HCT116 (cell line): ENCODE results near the gene PRRT4. TPM values are rescaled to one million over a fixed set of nuclear protein-coding genes. Genes with fewer than 3 reads are reported as not detected.

Experiments used
- ATAC-seq: fragments of 200-7000 bp; cut with Tn5 transposase; 2 replicates; pipeline ENCODE4 v1.9.1; 2020; ENCODE audit warnings: mild to moderate bottlenecking, moderate library complexity
- BruUV-seq: library from RNA; stranded (reverse); fragments of 400-500 nt; replicated peaks from 2 replicates; lab custom pipeline; 2021; lab: Mats Ljungman, UMichigan
- CTCF ChIA-PET: fragments of 300-600 bp; sonication (Branson Sonifier 250); formaldehyde crosslinking; loops from one replicate; lab custom pipeline; 2021; ENCODE audit warnings: antibody characterized with exemption; lab: Charles Lee
- POLR2A ChIA-PET: fragments of 300-600, 350-600 bp; sonication (Branson Sonifier 250); formaldehyde crosslinking; loops from one replicate; lab custom pipeline; 2021; ENCODE audit warnings: antibody characterized with exemption; lab: Charles Lee
- RAD21 ChIA-PET, 2 experiments: fragments of 300-600 bp; sonication (Branson Sonifier 250); formaldehyde crosslinking; loops; one replicate each; lab custom pipeline; 2023; ENCODE audit warnings: low total read pairs in 2 of 2; ENCODE audit not compliant: uncharacterized antibody in 2 of 2, unreplicated experiment in 2 of 2, low non-redundant PET in 1 of 2; lab: Charles Lee
- DNase-seq: peaks from one replicate; pipeline ENCODE4 v3.0.0-alpha.2; 2010; ENCODE audit warnings: low read depth, low spot score
- H2AFZ ChIP-seq: fragments of 200-600 bp; shearing (Covaris generic), sonication (generic); 2 replicates; pipeline ENCODE4 v1.6.1; 2017; ENCODE audit warnings: low read depth, mixed run types, mixed read lengths, antibody characterized with exemption, low read length; ENCODE audit not compliant: poor library complexity, severe bottlenecking
- H3K27ac ChIP-seq: 2 replicates; pipeline ENCODE4 v1.5.1; 2012; ENCODE audit warnings: low read depth, low read length
- H3K27me3 ChIP-seq: fragments of 200-600 bp; sonication (generic); 2 replicates; pipeline ENCODE4 v1.6.1; 2016; ENCODE audit warnings: mixed run types, low read length, mixed read lengths; ENCODE audit not compliant: insufficient read depth
- H3K36me3 ChIP-seq, 2 experiments: fragments of 200-500 bp in 1 of 2; fragments of 200-600 bp in 1 of 2; sonication (Bioruptor generic) in 1 of 2; sonication (generic) in 1 of 2; 2 replicates each; pipeline versions ENCODE4 v1.5.1 to v1.6.1; 2014 to 2016; ENCODE audit warnings: low read length in 2 of 2, inconsistent platforms in 1 of 2, mixed read lengths in 1 of 2, mixed run types in 1 of 2; ENCODE audit not compliant: insufficient read depth in 2 of 2, control insufficient read depth in 1 of 2
- H3K4me1 ChIP-seq, 2 experiments: fragments of 200-600 bp in 1 of 2; sonication (generic) in 1 of 2; 2 replicates each; pipeline versions ENCODE4 v1.5.1 to v1.6.1; 2012 to 2017; ENCODE audit warnings: low read length in 2 of 2, inconsistent platforms in 1 of 2, mild to moderate bottlenecking in 1 of 2, mixed read lengths in 1 of 2, mixed run types in 1 of 2, moderate library complexity in 1 of 2; ENCODE audit not compliant: insufficient read depth in 2 of 2, control insufficient read depth in 1 of 2
- H3K4me2 ChIP-seq: fragments of 200-600 bp; sonication (generic); 2 replicates; pipeline ENCODE4 v1.6.1; 2017; ENCODE audit warnings: mixed run types, low read length, mixed read lengths
- H3K4me3 ChIP-seq, 2 experiments: fragments of 200-600 bp in 1 of 2; sonication (generic) in 1 of 2; replicated peaks in 1 of 2; 2 replicates each; pipeline ENCODE4 v1.5.1; 2011 to 2016; ENCODE audit warnings: low read length in 2 of 2, control low read depth in 1 of 2, low read depth in 1 of 2, mild to moderate bottlenecking in 1 of 2, mixed read lengths in 1 of 2, mixed run types in 1 of 2
- H3K79me2 ChIP-seq: fragments of 200-600 bp; sonication (generic); 2 replicates; pipeline ENCODE4 v1.6.1; 2017; ENCODE audit warnings: mild to moderate bottlenecking, mixed run types, low read length, moderate library complexity, mixed read lengths; ENCODE audit not compliant: insufficient read depth
- H3K9ac ChIP-seq: fragments of 200-600 bp; sonication (generic); 2 replicates; pipeline ENCODE4 v1.6.1; 2016; ENCODE audit warnings: low read length, mixed read lengths
- H3K9me2 ChIP-seq: fragments of 200-600 bp; sonication (generic), shearing (Covaris generic); 2 replicates; pipeline ENCODE4 v1.6.1; 2017; ENCODE audit warnings: mixed run types, mild to moderate bottlenecking, moderate library complexity; ENCODE audit not compliant: insufficient read depth
- H3K9me3 ChIP-seq, 2 experiments: fragments of 200-500 bp in 1 of 2; fragments of 200-600 bp in 1 of 2; sonication (Bioruptor generic) in 1 of 2; sonication (generic) in 1 of 2; 2 replicates each; pipeline ENCODE4 v1.6.1; 2014 to 2017; ENCODE audit warnings: low read length in 2 of 2, mixed read lengths in 2 of 2, inconsistent platforms in 1 of 2, low read depth in 1 of 2, mild to moderate bottlenecking in 1 of 2, mixed run types in 1 of 2, moderate library complexity in 1 of 2; ENCODE audit not compliant: control insufficient read depth in 1 of 2, insufficient read depth in 1 of 2
- H4K20me1 ChIP-seq: fragments of 200-600 bp; sonication (generic), shearing (Covaris generic); 2 replicates; pipeline ENCODE4 v1.6.1; 2017; ENCODE audit warnings: mixed run types, mild to moderate bottlenecking, moderate library complexity; ENCODE audit not compliant: insufficient read depth
- CTCF ChIP-seq, 3 experiments: fragments of 200-600 bp in 1 of 3; sonication (generic) in 1 of 3; IDR thresholded peaks in 2 of 3; conservative IDR thresholded peaks in 1 of 3; 2 replicates each; pipeline ENCODE4 v1.5.1; 2012 to 2017; ENCODE audit warnings: low read depth in 2 of 3, low read length in 2 of 3, antibody characterized with exemption in 1 of 3, borderline replicate concordance in 1 of 3, control low read depth in 1 of 3, mild to moderate bottlenecking in 1 of 3, mixed read lengths in 1 of 3, mixed run types in 1 of 3, moderate library complexity in 1 of 3; ENCODE audit not compliant: insufficient read depth in 1 of 3
- EZH2 ChIP-seq: fragments of 200-600 bp; sonication (generic); IDR thresholded peaks from 2 replicates; pipeline ENCODE4 v1.6.1; 2017; ENCODE audit warnings: antibody characterized with exemption, mixed run types
- JUND ChIP-seq: IDR thresholded peaks from 2 replicates; pipeline ENCODE4 v1.6.1; 2012
- SIN3A ChIP-seq: IDR thresholded peaks from 2 replicates; pipeline ENCODE4 v1.6.1; 2012; ENCODE audit warnings: low read depth
- SP1 ChIP-seq: IDR thresholded peaks from 2 replicates; pipeline ENCODE4 v1.6.1; 2012; ENCODE audit warnings: low read depth
- ZBTB33 ChIP-seq: IDR thresholded peaks from 2 replicates; pipeline ENCODE4 v1.6.1; 2011; ENCODE audit warnings: mild to moderate bottlenecking, low read length, moderate library complexity; ENCODE audit not compliant: insufficient replicate concordance; ENCODE audit errors: extremely low read depth
- ZFX ChIP-seq: fragments of 450-650 bp; IDR thresholded peaks from 2 replicates; pipeline ENCODE4 v1.6.1; 2017
- intact Hi-C: fragments of 100-400 bp; cut with micrococcal nuclease; formaldehyde crosslinking; loops from 2 replicates; pipeline ENCODE4 v1.10.0; 2022
- total RNA-seq: library from RNA; stranded (reverse); gene quantifications from one replicate; pipeline ENCODE4 v1.2.1, GENCODE V29; 2021; ENCODE audit not compliant: unreplicated experiment
- TF ChIP-seq, protein P1 (sequence below): IDR thresholded peaks from 2 replicates; pipeline ENCODE4 v1.6.1; 2012; ENCODE audit warnings: low read depth

PRRT4 gene
- total RNA-seq, 1 experiment from 2014 or later: 4.0 TPM

- TF ChIP-seq, protein P1, sequence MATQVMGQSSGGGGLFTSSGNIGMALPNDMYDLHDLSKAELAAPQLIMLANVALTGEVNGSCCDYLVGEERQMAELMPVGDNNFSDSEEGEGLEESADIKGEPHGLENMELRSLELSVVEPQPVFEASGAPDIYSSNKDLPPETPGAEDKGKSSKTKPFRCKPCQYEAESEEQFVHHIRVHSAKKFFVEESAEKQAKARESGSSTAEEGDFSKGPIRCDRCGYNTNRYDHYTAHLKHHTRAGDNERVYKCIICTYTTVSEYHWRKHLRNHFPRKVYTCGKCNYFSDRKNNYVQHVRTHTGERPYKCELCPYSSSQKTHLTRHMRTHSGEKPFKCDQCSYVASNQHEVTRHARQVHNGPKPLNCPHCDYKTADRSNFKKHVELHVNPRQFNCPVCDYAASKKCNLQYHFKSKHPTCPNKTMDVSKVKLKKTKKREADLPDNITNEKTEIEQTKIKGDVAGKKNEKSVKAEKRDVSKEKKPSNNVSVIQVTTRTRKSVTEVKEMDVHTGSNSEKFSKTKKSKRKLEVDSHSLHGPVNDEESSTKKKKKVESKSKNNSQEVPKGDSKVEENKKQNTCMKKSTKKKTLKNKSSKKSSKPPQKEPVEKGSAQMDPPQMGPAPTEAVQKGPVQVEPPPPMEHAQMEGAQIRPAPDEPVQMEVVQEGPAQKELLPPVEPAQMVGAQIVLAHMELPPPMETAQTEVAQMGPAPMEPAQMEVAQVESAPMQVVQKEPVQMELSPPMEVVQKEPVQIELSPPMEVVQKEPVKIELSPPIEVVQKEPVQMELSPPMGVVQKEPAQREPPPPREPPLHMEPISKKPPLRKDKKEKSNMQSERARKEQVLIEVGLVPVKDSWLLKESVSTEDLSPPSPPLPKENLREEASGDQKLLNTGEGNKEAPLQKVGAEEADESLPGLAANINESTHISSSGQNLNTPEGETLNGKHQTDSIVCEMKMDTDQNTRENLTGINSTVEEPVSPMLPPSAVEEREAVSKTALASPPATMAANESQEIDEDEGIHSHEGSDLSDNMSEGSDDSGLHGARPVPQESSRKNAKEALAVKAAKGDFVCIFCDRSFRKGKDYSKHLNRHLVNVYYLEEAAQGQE: no peak
- no peak for TF ChIP-seq SP1
- TF ChIP-seq CTCF (IDR thresholded peaks at IDR 0.05 in 2 of 3, conservative IDR thresholded peaks at IDR 0.05 in 1 of 3; ENCODE audit: borderline replicate concordance in 1 of 3, insufficient read depth in 1 of 3, low read depth in 2 of 3, low read length in 2 of 3): no peak
These were observed 46.5 kb upstream of the PRRT4 start (continued) for GRCh38 chr7:128407751-128408708.

GRCh38 chr7:128407233-128407589 is 45.7 kb upstream of the PRRT4 start:
- no peaks in the 10 kb centered on the region for H4K20me1 ChIP-seq
- intact Hi-C loops: no loop called here
- H3K4me2 ChIP-seq: 0 out of 2 replicates have a peak overlapping the region, but pooled peaks have one; percentile 44
- no peaks in the 10 kb centered on the region for H3K9me3 ChIP-seq
- no peak for TF ChIP-seq ZFX
- TF ChIP-seq EZH2: no peak
- TF ChIP-seq SIN3A: no peak
- TF ChIP-seq JUND: no peak
- no peak for TF ChIP-seq ZBTB33
- no peak overlapping the region for H3K4me3 ChIP-seq
- H2AFZ ChIP-seq: no peak overlapping the region
- peak overlapping the region; percentile 14; the same call in 1 of the 2 replicates for H3K9ac ChIP-seq
- ChIA-PET POLR2A (no interaction called here), CTCF (interaction anchor here (1.6 to 5.6 kb wide), 2 partner anchors 19 to 20 kb away, joined by 5 to 37 read pairs; no protein-coding TSS in a partner anchor), RAD21 (no interaction called here)
- no TSS peak for BruUV-seq
- peaks cover 29% of the 10 kb centered on the region for H3K79me2 ChIP-seq
- H3K27me3 ChIP-seq: no peaks in the 10 kb centered on the region
- DNase-seq: no peak
- peaks cover 34 to 58% of the 10 kb centered on the region in 2 experiments for H3K4me1 ChIP-seq
- peaks cover 2 to 7% of the 10 kb centered on the region in 2 experiments; a peak in 1 of 4 replicates for H3K36me3 ChIP-seq
- no peak for ATAC-seq
- no peaks in the 10 kb centered on the region for H3K9me2 ChIP-seq
- peak overlapping the region; percentile 17; the same call in 1 of the 2 replicates for H3K27ac ChIP-seq
